Measurements from ENCODE around the gene SPAG5. TPM values are rescaled to one million over a fixed set of nuclear protein-coding genes. Genes with fewer than 3 reads are reported as not detected.
A peak's percentile ranks its signal among the peaks of the same experiment; 100 is the strongest.

SPAG5 gene
- total RNA-seq, 2 experiments from 2014 or later: 142 to 165 TPM

DNA sequence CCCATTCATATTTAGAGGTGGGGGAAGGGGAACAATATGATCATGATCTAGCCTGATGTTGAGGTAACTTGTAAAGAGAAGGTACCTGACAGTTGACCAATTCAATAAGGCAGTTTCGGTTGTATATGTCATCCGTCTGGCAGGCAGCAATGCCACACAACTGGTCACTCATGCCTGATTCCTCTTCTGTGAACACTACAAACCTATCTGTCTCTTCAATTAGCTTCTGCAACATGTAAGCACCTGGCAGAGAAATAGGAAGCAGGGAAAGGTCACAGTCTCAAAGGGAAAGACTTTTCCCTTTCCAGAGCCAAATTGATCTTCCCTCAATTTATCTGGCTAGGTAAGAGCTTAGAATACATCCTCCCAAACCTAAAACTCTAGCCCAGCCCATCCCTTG, 25.3 kb upstream of the SPAG5 start:
- Mint-ChIP-seq H3K4me3 (no peak overlapping the region), H3K27me3 (no peaks in the 10 kb centered on the region), H3K4me1 (peaks cover 9% of the 10 kb centered on the region), H3K27ac (no peak overlapping the region), H3K36me3 (ENCODE audit: low read depth) (peaks cover 66% of the 10 kb centered on the region), H3K9me3 (ENCODE audit: low read depth) (no peaks in the 10 kb centered on the region)
- no peak for ATAC-seq
- intact Hi-C loops (cut with DNase I, micrococcal nuclease): no loop called here
- DNase-seq: no peak
- CTCF ChIA-PET: interaction anchor here (0.6 to 2.1 kb wide), 5 partner anchors 8 to 284 kb away, joined by 3 to 13 read pairs (median 3); no protein-coding TSS in a partner anchor
- POLR2A ChIA-PET: interaction anchor here (1.2 kb wide), 1 partner anchor 17 kb away, joined by 3 read pairs; no protein-coding TSS in a partner anchor

DNA sequence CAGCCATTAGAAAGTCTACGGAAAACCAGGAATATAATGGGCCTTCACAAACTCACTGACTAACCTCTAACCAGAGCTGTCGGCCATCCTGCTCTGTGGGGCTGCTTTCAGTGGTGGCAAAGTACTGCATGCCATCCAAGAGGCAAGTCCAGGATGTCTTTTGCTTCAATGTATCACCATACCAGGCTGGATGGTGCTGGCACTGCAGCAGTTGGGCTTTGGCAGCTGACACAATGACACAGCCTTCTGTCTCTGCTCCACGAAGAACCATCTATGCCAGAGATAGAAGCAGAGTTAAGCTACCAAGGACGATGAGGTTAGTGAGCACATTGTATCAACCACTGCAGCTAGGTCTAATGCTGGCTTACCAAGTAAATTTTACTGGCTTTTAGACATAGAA, 24.9 kb upstream of the SPAG5 start:
- ChIA-PET CTCF (interaction anchor here (0.6 to 2.1 kb wide), 3 partner anchors 15 to 283 kb away, joined by 3 to 13 read pairs (median 4); no protein-coding TSS in a partner anchor), POLR2A (interaction anchor here (1.2 kb wide), 1 partner anchor 18 kb away, joined by 3 read pairs; no protein-coding TSS in a partner anchor)
- H3K36me3 Mint-ChIP-seq (ENCODE audit: low read depth): peaks cover 69% of the 10 kb centered on the region
- ATAC-seq: no peak
- intact Hi-C loops (cut with DNase I, micrococcal nuclease): no loop called here
- H3K9me3 Mint-ChIP-seq (ENCODE audit: low read depth): no peaks in the 10 kb centered on the region
- H3K27me3 Mint-ChIP-seq: no peaks in the 10 kb centered on the region
- no peak overlapping the region for H3K27ac Mint-ChIP-seq
- peaks cover 9% of the 10 kb centered on the region for H3K4me1 Mint-ChIP-seq
- no peak for DNase-seq
- H3K4me3 Mint-ChIP-seq: no peak overlapping the region

DNA sequence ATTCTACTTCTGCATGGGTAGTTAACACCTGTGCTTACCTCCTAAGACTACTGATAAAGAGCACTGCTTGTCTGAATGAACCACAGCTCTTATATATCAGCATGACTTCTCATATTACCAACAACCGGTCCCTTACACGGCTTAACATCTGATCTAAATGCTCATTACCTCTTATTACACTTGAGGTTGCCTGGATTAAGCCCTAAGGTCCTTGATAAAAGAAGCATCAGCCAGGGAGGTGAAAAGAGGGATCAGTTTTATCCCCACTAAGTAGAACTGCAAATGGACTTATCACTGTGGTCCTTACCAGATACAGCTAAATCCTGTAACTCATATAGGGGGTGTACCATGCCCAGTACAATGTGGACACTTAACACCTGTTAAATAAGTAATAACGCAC, 23.4 kb upstream of the SPAG5 start:
- POLR2A ChIA-PET: no interaction called here
- Mint-ChIP-seq H3K36me3 (ENCODE audit: low read depth) (peaks cover 66% of the 10 kb centered on the region), H3K4me1 (peaks cover 6% of the 10 kb centered on the region), H3K27me3 (no peaks in the 10 kb centered on the region), H3K4me3 (no peak overlapping the region), H3K27ac (no peak overlapping the region), H3K9me3 (ENCODE audit: low read depth) (no peaks in the 10 kb centered on the region)
- intact Hi-C loops (cut with DNase I, micrococcal nuclease): no loop called here
- no peak for ATAC-seq
- DNase-seq: no peak
- CTCF ChIA-PET: interaction anchor here (1.2 kb wide), 1 partner anchor 9 kb away, joined by 3 read pairs; no protein-coding TSS in a partner anchor

DNA sequence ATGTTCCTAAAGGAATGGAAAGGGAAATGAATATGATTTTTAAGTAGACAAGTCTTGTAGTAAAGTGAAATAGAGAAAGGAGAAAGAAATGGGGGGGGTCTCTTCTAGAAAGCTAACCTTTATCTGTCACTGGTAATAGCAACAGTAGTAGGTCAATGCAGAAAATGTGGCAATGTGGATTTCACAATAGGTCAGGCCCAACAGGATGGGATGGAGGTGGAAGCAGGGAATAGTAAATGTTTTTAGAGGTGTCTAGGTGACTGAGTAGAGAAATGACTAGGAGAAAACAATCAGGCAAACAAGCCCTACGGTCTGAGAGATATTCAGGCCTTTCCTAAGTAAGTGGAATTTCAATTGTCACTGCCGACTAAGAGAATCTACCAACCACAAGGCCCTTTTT, 21.2 kb upstream of the SPAG5 start:
- ATAC-seq: no peak

DNA sequence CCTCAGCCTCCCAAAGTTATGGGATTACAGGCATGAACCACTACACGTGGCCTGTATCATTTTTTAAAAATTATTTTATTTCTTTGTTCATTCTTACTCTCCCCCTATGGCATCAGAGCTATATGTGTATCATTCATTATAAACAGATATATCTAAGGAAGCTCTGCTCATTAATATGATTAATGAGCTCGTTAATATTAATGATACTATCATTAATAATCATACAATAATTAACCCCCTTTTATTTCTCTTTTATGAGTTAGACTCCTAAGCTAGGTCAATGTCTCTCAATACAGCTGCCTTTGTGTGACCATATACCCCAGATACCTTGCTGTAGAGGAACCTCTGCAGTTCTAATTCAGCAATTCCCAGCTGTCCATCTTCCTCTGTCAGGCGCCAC, 19.6 kb upstream of the SPAG5 start:
- H3K36me3 Mint-ChIP-seq (ENCODE audit: low read depth): peaks cover 59% of the 10 kb centered on the region
- H3K4me1 Mint-ChIP-seq: peaks cover 3% of the 10 kb centered on the region
- ChIA-PET CTCF (interaction anchor here (1.0 to 1.4 kb wide), 5 partner anchors 14 to 126 kb away, joined by 3 to 5 read pairs (median 4); no protein-coding TSS in a partner anchor), POLR2A (interaction anchor here (0.5 to 1.0 kb wide), 3 partner anchors 9 to 19 kb away, joined by 3 to 6 read pairs (median 3); no protein-coding TSS in a partner anchor)
- intact Hi-C loops (cut with DNase I, micrococcal nuclease): no loop called here
- H3K4me3 Mint-ChIP-seq: no peak overlapping the region
- H3K27me3 Mint-ChIP-seq: no peaks in the 10 kb centered on the region
- H3K27ac Mint-ChIP-seq: no peak overlapping the region
- no peaks in the 10 kb centered on the region for H3K9me3 Mint-ChIP-seq (ENCODE audit: low read depth)
- no peak for DNase-seq
- ATAC-seq: no peak

More for the DNA sequence above, 21.2 kb upstream of the SPAG5 start:
- H3K4me3 Mint-ChIP-seq: no peak overlapping the region
- intact Hi-C loops (cut with DNase I, micrococcal nuclease): no loop called here
- no peak for DNase-seq
- ChIA-PET POLR2A (interaction anchor here (0.5 kb wide), 1 partner anchor 154 kb away, joined by 3 read pairs; no protein-coding TSS in a partner anchor), CTCF (interaction anchor here (0.9 to 1.7 kb wide), 4 partner anchors 10 to 43 kb away, joined by 3 to 4 read pairs (median 4); partner anchors contain the start of gene ALDOC)
- no peak overlapping the region for H3K27ac Mint-ChIP-seq
- no peaks in the 10 kb centered on the region for H3K4me1 Mint-ChIP-seq
- H3K36me3 Mint-ChIP-seq (ENCODE audit: low read depth): peaks cover 59% of the 10 kb centered on the region
- no peaks in the 10 kb centered on the region for H3K9me3 Mint-ChIP-seq (ENCODE audit: low read depth)
- no peaks in the 10 kb centered on the region for H3K27me3 Mint-ChIP-seq

DNA sequence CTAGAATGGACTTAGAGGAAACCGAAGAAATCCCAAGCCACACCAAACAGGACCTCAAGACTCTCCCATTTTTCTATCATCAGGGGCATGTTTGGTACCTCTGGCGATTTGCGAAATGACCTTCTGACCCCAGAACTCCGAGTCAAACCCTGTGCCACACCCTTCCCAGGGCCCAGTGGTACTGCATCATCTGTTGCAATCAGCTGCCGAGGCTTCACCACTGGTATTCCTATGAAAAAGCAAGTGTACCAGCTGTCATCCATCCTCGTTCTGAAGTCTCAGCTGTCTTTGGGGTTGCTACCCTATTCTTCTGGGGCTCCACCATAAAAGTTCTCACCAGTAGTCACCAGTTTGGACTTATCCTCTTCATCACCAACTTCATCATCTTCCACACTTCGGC, 17.5 kb upstream of the SPAG5 start:
- Mint-ChIP-seq H3K36me3 (ENCODE audit: low read depth) (peaks cover 48% of the 10 kb centered on the region), H3K27ac (no peak overlapping the region), H3K4me1 (peaks cover 3% of the 10 kb centered on the region), H3K27me3 (no peaks in the 10 kb centered on the region), H3K9me3 (ENCODE audit: low read depth) (no peaks in the 10 kb centered on the region), H3K4me3 (no peak overlapping the region)
- ChIA-PET CTCF (no interaction called here), POLR2A (interaction anchor here (0.6 kb wide), 1 partner anchor 39 kb away, joined by 5 read pairs; no protein-coding TSS in a partner anchor)
- DNase-seq (no peak), ATAC-seq (no peak)
- intact Hi-C loops (cut with DNase I, micrococcal nuclease): no loop called here

DNA sequence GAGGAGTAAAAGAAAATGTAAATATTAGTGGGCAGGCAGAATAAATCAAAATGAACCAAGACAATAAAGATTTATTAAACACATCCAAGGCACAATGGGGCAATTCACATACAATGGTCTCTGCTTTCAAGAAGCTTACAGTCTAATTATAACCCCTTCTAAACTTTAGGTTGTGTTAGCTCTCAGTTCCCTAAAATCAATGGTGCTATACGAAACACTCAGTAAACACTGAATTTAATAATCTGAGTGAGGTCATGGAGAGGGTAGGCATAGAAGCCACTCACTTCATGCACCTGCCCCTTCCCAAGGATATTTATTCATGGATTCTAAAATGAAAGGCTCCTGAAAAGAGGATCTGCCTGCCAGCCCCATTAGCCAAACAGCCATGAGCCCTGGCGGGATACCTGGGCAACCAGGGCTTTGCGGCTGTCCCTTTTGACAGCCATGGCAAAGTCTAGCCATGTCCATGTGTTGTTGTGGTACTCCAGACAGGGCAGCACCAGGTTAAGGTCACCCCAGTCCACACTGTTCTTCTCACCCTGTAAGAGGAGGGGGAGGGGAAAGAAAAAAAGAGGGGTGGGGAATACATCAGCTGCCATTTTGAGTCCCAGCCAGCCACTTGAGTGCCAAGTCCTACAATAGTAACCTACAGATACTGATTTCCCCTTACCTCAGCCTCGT, 16.6 kb upstream of the SPAG5 start:
- ChIA-PET CTCF (interaction anchor here (0.6 to 0.7 kb wide), 3 partner anchors 32 to 119 kb away, joined by 3 read pairs; no protein-coding TSS in a partner anchor), POLR2A (interaction anchor here (0.7 kb wide), 1 partner anchor 21 kb away, joined by 9 read pairs; no protein-coding TSS in a partner anchor)
- no peak overlapping the region for H3K27ac Mint-ChIP-seq
- H3K27me3 Mint-ChIP-seq: no peaks in the 10 kb centered on the region
- no peaks in the 10 kb centered on the region for H3K9me3 Mint-ChIP-seq (ENCODE audit: low read depth)
- peaks cover 3% of the 10 kb centered on the region for H3K4me1 Mint-ChIP-seq
- H3K36me3 Mint-ChIP-seq (ENCODE audit: low read depth): peaks cover 45% of the 10 kb centered on the region
- ATAC-seq (no peak), DNase-seq (no peak)
- no peak overlapping the region for H3K4me3 Mint-ChIP-seq
- intact Hi-C loops (cut with DNase I, micrococcal nuclease): no loop called here

DNA sequence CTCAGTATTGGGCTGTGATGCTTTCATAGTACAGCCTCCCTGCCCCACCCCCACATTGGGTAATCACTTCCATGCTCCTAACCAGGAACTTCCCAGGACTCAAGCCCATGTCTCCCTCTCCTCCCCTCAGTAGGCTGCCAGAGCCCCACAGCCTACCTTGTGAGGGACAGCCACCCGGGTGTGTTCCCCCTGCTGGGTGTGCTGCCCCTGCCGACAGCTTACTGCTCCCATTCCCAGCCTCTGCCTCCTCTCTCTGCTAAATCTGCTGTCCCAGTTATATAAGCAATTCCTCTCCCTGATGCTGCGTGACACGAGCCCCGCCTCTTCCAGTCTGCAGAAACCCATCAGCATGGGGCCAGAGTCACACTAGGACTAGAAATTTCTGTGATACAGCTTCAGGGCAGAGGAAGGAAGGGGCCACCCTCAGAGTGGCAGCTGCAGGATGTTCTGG, 15.1 kb upstream of the SPAG5 start, which contains the start of gene RSKR:
Gene RSKR (minus strand): TSS at position 255 of the 451 bp plus-strand sequence. CDS start 24 bp downstream, at position 231.
- intact Hi-C loops (cut with DNase I, micrococcal nuclease): loop anchor here (1.0 to 2.0 kb wide), 2 partner anchors 65 to 120 kb away; no protein-coding TSS in a partner anchor
- Mint-ChIP-seq H3K9me3 (ENCODE audit: low read depth) (no peaks in the 10 kb centered on the region), H3K27ac (peak within 1 kb of the TSS; percentile 53), H3K4me3 (no peak within 1 kb of the TSS), H3K27me3 (no peaks in the 10 kb centered on the region), H3K4me1 (peaks cover 3% of the 10 kb centered on the region), H3K36me3 (ENCODE audit: low read depth) (peaks cover 37% of the 10 kb centered on the region)
- no peak for ATAC-seq
- DNase-seq: no peak
- CTCF ChIA-PET: interaction anchor here (0.8 to 1.9 kb wide), 3 partner anchors 23 to 376 kb away, joined by 3 to 6 read pairs (median 5); no protein-coding TSS in a partner anchor
- POLR2A ChIA-PET: interaction anchor here (0.6 to 0.9 kb wide), 2 partner anchors 28 to 50 kb away, joined by 7 read pairs; no protein-coding TSS in a partner anchor

DNA sequence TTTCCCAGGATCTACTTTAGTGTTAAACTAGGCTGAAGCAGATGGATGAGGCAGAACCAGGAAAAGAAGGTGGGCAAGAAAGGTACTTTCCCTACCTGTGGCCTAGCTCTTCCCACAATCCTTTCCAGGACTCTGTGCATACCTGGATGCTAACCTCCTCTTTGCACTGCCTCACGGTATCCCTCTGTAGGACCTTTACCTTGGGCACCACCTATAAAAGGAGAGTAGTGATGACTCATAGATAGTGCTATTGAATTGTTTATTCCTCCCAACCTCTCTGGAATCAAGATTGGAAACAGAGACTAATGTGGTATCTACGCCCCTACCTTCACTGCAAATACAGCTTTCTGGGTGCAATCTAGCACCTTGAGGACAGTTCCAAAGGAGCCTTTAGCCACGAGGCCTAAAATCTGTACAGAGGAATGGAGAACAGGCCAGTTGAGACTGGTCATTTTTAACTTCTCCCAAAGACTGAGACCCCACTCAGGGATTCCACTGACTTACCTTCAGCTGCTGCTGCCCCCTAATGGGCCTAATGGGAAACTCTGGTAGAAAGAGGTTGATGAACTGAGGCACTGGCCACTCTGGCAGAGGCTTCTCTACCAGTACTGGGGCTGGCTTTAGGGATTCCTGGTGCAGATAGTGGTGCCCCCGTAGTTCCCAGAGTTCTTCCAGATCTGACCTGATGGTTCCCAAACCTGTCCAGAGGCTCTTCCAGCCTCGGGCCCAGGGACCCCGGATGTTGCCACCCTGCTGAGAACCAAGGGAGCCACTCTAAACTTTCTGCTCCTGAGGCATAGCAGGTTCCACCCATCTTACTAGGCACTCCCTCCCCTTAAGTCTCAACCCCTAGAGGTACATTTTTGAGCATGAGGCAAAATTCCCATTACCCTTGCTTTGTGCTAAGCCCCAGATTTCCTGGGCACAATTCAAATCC, 14.4 kb upstream of the SPAG5 start:
- Mint-ChIP-seq H3K9me3 (ENCODE audit: low read depth) (no peaks in the 10 kb centered on the region), H3K4me1 (peaks cover 3% of the 10 kb centered on the region), H3K4me3 (no peak overlapping the region), H3K27me3 (no peaks in the 10 kb centered on the region), H3K27ac (no peak overlapping the region), H3K36me3 (ENCODE audit: low read depth) (peaks cover 38% of the 10 kb centered on the region)
- ATAC-seq: peak; percentile 69
- peak; percentile 51 for DNase-seq
- CTCF ChIA-PET: interaction anchor here (0.6 to 2.7 kb wide), 18 partner anchors 8 to 375 kb away, joined by 3 to 8 read pairs (median 4); no protein-coding TSS in a partner anchor
- POLR2A ChIA-PET: interaction anchor here (0.6 to 0.9 kb wide), 2 partner anchors 29 to 49 kb away, joined by 7 read pairs; no protein-coding TSS in a partner anchor
- intact Hi-C loops (cut with DNase I, micrococcal nuclease): loop anchor here (1.0 to 2.0 kb wide), 2 partner anchors 64 to 119 kb away; no protein-coding TSS in a partner anchor

DNA sequence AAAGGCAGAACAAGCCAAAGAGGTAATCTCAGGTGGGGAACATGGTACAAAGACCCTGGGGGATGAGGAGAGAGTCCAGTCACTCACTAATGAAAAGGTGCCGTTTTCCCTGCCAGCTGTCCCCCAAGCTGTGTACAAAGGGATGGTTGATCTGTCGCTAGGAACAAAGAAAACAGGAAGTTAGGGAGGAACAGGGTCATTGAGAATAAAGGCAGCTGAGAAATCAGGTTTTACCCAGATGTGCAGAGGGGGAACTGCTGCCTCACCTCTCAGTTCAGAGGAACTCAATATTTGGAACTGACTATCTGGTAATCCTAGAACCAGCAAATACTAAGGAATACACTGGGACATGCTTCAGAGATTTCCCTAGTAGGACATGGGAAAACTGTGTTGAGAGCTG, 13.7 kb upstream of the SPAG5 start:
- Mint-ChIP-seq H3K27ac (peak overlapping the region; percentile 7), H3K4me3 (no peak overlapping the region), H3K27me3 (no peaks in the 10 kb centered on the region), H3K4me1 (peaks cover 3% of the 10 kb centered on the region), H3K36me3 (ENCODE audit: low read depth) (peaks cover 41% of the 10 kb centered on the region), H3K9me3 (ENCODE audit: low read depth) (no peaks in the 10 kb centered on the region)
- intact Hi-C loops (cut with DNase I, micrococcal nuclease): loop anchor here in 1 of 2 experiments (2.0 kb wide), 1 partner anchor 64 kb away; no protein-coding TSS in a partner anchor
- ChIA-PET CTCF (interaction anchor here (0.6 to 2.7 kb wide), 17 partner anchors 9 to 120 kb away, joined by 3 to 8 read pairs (median 4); no protein-coding TSS in a partner anchor), POLR2A (no interaction called here)
- ATAC-seq (no peak), DNase-seq (no peak)
